ENCODE data around the gene RUFY2. TPM values are rescaled to one million over a fixed set of nuclear protein-coding genes. Genes with fewer than 3 reads are reported as not detected.
A peak's percentile ranks its signal among the peaks of the same experiment; 100 is the strongest.

Gene RUFY2
- total RNA-seq, 1 donor from 2014 or later: 21.3 TPM

DNA sequence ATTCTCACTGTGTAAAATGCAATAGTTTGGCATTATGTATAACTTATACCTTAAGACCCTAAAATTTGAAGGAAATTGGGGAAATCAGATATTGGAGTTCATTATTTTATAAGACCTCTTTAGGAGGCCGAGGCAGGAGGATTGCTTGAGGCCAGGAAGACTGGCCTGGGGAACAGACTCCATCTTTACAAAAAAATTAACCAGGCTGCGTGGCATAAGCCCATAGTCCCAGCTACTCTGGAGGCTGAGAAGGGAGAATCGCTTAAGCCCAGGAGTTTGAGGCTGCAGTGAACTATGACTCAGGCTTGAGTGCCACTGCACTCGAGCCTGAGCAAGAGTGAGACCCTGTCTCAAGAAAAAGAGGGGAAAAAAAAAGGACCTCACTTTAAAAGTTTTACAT lies 60.3 kb downstream of the RUFY2 start:
- DNase-seq (ENCODE audit: extremely low spot score, unreplicated experiment): no peak
- Mint-ChIP-seq H3K4me3 (no peak overlapping the region), H3K4me1 (ENCODE audit: unreplicated experiment) (no peaks in the 10 kb centered on the region), H3K9me3 (no peaks in the 10 kb centered on the region), H3K27me3 (no peaks in the 10 kb centered on the region), H3K36me3 (peaks cover 21% of the 10 kb centered on the region), H3K27ac (no peak overlapping the region)
- no peak for TF ChIP-seq CTCF (conservative IDR thresholded peaks at IDR 0.05)

GRCh38 chr10:68345621-68346020 lies 61.5 kb downstream of the RUFY2 start:
- Mint-ChIP-seq H3K27ac (no peak overlapping the region), H3K36me3 (peaks cover 29% of the 10 kb centered on the region), H3K27me3 (no peaks in the 10 kb centered on the region), H3K4me1 (ENCODE audit: unreplicated experiment) (no peaks in the 10 kb centered on the region), H3K9me3 (no peaks in the 10 kb centered on the region), H3K4me3 (no peak overlapping the region)
- TF ChIP-seq CTCF (conservative IDR thresholded peaks at IDR 0.05): no peak
- no peak for DNase-seq (ENCODE audit: extremely low spot score, unreplicated experiment)

DNA sequence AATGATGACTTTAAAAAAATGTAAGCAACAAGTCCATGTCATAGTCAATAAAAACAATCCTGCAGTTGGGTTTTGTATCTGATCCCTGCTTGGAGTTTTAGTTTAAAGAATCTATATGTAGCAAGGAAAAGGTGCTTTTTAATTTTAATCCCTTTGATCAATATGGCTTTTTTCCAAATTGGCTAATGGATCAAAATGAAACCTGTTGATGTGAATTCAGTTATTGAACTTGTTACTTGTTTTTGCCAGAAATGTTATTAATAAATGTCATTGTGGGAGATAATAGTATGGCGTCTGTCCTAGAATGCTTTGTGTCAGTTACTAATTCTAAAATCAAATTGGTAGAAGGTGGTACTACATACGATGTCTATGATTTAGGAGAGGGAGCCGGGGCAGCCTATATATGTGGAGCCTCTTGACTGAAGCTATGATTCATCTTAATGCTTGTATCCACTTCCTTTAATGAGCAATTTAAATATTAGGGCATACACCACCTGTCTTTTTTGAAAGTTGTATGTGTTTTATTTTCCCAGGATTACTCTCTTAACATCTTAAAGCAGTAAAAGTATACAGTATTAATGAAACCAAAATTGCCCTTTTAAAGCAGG lies 64.1 kb downstream of the RUFY2 start:
- Mint-ChIP-seq H3K9me3 (no peaks in the 10 kb centered on the region), H3K27ac (no peak overlapping the region), H3K4me3 (no peak overlapping the region), H3K27me3 (no peaks in the 10 kb centered on the region), H3K36me3 (peaks cover 43% of the 10 kb centered on the region), H3K4me1 (ENCODE audit: unreplicated experiment) (no peaks in the 10 kb centered on the region)
- no peak for TF ChIP-seq CTCF (conservative IDR thresholded peaks at IDR 0.05)
- no peak for DNase-seq (ENCODE audit: extremely low spot score, unreplicated experiment)

GRCh38 chr10:68340358-68341080 lies 66.6 kb downstream of the RUFY2 start:
- H3K27me3 Mint-ChIP-seq: no peaks in the 10 kb centered on the region
- H3K4me3 Mint-ChIP-seq: no peak overlapping the region
- no peak for TF ChIP-seq CTCF (conservative IDR thresholded peaks at IDR 0.05)
- H3K27ac Mint-ChIP-seq: no peak overlapping the region
- peaks cover 23% of the 10 kb centered on the region for H3K4me1 Mint-ChIP-seq (ENCODE audit: unreplicated experiment)
- no peaks in the 10 kb centered on the region for H3K9me3 Mint-ChIP-seq
- DNase-seq (ENCODE audit: extremely low spot score, unreplicated experiment): no peak
- H3K36me3 Mint-ChIP-seq: peaks cover 49% of the 10 kb centered on the region

DNA sequence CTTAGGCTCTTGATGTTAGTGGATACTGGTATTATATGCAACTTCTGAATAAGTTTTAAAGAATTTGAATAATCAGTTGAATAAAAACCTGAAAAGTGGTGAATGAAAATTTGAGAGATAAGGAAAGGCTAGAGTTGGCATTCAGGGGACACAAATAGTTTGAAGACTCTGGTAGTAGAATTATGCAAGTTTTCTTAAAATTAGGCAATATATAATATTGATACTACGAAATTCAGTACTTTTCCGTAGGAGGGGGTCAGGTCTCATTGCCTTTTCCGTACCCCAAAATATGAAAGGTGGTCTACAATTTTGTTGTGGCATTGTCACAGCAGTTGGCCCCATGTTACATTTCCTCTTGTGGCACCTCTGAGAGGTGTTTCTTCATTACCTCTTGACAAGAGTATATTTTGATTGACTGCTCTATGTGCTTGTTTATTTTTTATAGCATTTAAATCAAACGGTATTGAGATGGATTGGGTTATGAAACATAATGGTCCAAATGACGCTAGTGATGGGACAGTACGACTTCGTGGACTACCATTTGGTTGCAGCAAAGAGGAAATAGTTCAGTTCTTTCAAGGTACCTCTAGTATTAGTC lies 70.2 kb downstream of the RUFY2 start:
- Mint-ChIP-seq H3K36me3 (peaks cover 52% of the 10 kb centered on the region), H3K4me3 (peak overlapping the region; percentile 71), H3K9me3 (no peaks in the 10 kb centered on the region), H3K27me3 (peaks cover 2% of the 10 kb centered on the region), H3K4me1 (ENCODE audit: unreplicated experiment) (peaks cover 31% of the 10 kb centered on the region), H3K27ac (peak overlapping the region; percentile 62)
- TF ChIP-seq CTCF (conservative IDR thresholded peaks at IDR 0.05): no peak
- no peak for DNase-seq (ENCODE audit: extremely low spot score, unreplicated experiment)

All from type B pancreatic cell (in vitro differentiated cells).